GM19099 (cell line): ENCODE measurements around the gene UCN2.

ENCODE experiments used
- POLR2A ChIP-seq: IDR thresholded peaks from 3 replicates; pipeline ENCODE4 v1.6.1; 2011; ENCODE audit warnings: low read depth; ENCODE audit not compliant: insufficient read length; ENCODE audit errors: extremely low read depth

UCN2 gene

GRCh38 chr3:48563382-48563918 lies at the start of gene UCN2:
Gene UCN2, minus strand, starts transcription at chr3:48563781. Its CDS starts 657 bp downstream, at chr3:48563124.
- TF ChIP-seq POLR2A: no peak

GRCh38 chr3:48612309-48612708 lies 48.7 kb upstream of the UCN2 start:
- no peak for TF ChIP-seq POLR2A

- peak; percentile 96 for TF ChIP-seq POLR2A
These were observed 45.8 kb upstream of the UCN2 start, which contains the start of gene UQCRC1 for GRCh38 chr3:48609088-48610005. Gene UQCRC1, minus strand, starts transcription at chr3:48609646. Its CDS starts 26 bp downstream, at chr3:48609620.

GRCh38 chr3:48607519-48607918 lies 43.9 kb upstream of the UCN2 start:
- TF ChIP-seq POLR2A: no peak

GRCh38 chr3:48601622-48601994 lies 38.0 kb upstream of the UCN2 start:
- no peak for TF ChIP-seq POLR2A

- TF ChIP-seq POLR2A: no peak
These were observed 37.4 kb upstream of the UCN2 start for GRCh38 chr3:48600711-48601621.

GRCh38 chr3:48599509-48600285 lies 36.1 kb upstream of the UCN2 start:
- no peak for TF ChIP-seq POLR2A

GRCh38 chr3:48599077-48599501 lies 35.5 kb upstream of the UCN2 start:
- no peak for TF ChIP-seq POLR2A

- TF ChIP-seq POLR2A: no peak
These were observed 34.9 kb upstream of the UCN2 start for GRCh38 chr3:48598323-48599076.

- TF ChIP-seq POLR2A: no peak
These were observed 33.8 kb upstream of the UCN2 start for GRCh38 chr3:48597408-48597800.

- no peak for TF ChIP-seq POLR2A
These were observed 33.3 kb upstream of the UCN2 start for GRCh38 chr3:48596676-48597407.

GRCh38 chr3:48596157-48596556 lies 32.6 kb upstream of the UCN2 start:
- TF ChIP-seq POLR2A: no peak

GRCh38 chr3:48595526-48596121 lies 32.0 kb upstream of the UCN2 start:
- TF ChIP-seq POLR2A: no peak
